K562 treated with DMSO at 1 percent for 48 hours (cell line): ENCODE data around the gene DCAF16. TPM values are rescaled to one million over a fixed set of nuclear protein-coding genes. Genes with fewer than 3 reads are reported as not detected.

Experiments
- total RNA-seq: library from RNA; unstranded; fragments of 300-600 nt; gene quantifications from 2 replicates; pipeline ENCODE4 v1.2.3, GENCODE V29; 2022; ENCODE audit warnings: low replicate concordance; ENCODE audit errors: extremely low read depth

The DCAF16 gene
- total RNA-seq, result not detected in 2 replicates

GRCh38 chr4:17810260-17811077 is at the start of gene DCAF16, which contains the start of gene NCAPG:
DCAF16 (minus strand) TSS chr4:17810757; CDS start chr4:17804141, 6,616 bp downstream.
NCAPG (plus strand) TSS chr4:17810979; CDS start chr4:17811078, 99 bp downstream.

GRCh38 chr4:17781300-17782287 is 29.0 kb downstream of the DCAF16 start, which contains the start of gene FAM184B:
FAM184B (minus strand) TSS chr4:17781621; CDS start chr4:17781299, 322 bp downstream.

Other genes with a start within 250 kb of the DCAF16 start
- not detected in 2 replicates for gene LAP3, start 233.6 kb downstream of the DCAF16 start, total RNA-seq
- gene MED28, start 196.1 kb downstream of the DCAF16 start, total RNA-seq, result not detected in 2 replicates
- not detected in 2 replicates for gene FAM184B, start 29.1 kb downstream of the DCAF16 start, total RNA-seq
- not detected in 2 replicates for gene NCAPG, start 222 bp upstream of the DCAF16 start, total RNA-seq
- gene LCORL, start 211.0 kb upstream of the DCAF16 start, total RNA-seq, result not detected in 2 replicates